Vagina (tissue), 2 donors: ENCODE data around the gene MS4A6E.

ENCODE experiments used
- POLR2A ChIP-seq, 2 donors: fragments of 450-650 bp; IDR thresholded peaks; one replicate each; pipeline ENCODE4 v1.6.1; 2017; ENCODE audit warnings: antibody characterized with exemption in 2 of 2, mild to moderate bottlenecking in 2 of 2, moderate library complexity in 2 of 2
- POLR2AphosphoS5 ChIP-seq, 2 donors: sonication (generic); formaldehyde crosslinking; IDR thresholded peaks; one replicate each; pipeline ENCODE4 v1.9.0; 2017; ENCODE audit warnings: antibody characterized with exemption in 2 of 2, mild to moderate bottlenecking in 2 of 2, low read depth in 1 of 2; ENCODE audit not compliant: insufficient read depth in 1 of 2
- TF ChIP-seq, protein P1 (sequence below), 3 experiments: fragments of 450-650 bp in 2 of 3; fragments of 200-600 bp in 1 of 3; sonication (generic) in 1 of 3; IDR thresholded peaks; one replicate each; pipeline ENCODE4 v1.5.1; 2017 to 2019; ENCODE audit warnings: antibody characterized with exemption in 3 of 3, mild to moderate bottlenecking in 2 of 3, moderate library complexity in 2 of 3

DNA sequence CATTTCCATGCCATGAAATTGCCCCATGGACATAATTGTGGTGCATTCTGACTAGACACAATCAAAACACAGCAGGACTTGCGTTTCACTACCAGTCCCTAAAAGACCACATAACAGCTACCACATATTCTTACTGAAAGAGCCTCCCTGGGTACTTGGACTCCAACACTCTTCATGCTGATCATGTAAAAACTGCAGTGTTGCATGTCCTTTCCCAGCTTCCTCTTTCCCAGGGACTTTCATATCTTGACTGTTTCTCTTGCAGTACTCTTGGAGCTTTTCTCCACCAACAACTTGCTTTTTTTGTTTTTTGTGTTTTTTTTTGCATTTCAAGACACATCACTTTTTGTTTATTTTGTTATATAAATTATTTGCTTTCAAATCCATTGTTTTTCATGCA, 22.9 kb downstream of the MS4A6E start:
- TF ChIP-seq POLR2AphosphoS5 (IDR thresholded peaks at IDR 0.05; ENCODE audit: insufficient read depth in 1 of 2, low read depth in 1 of 2) (no peak), POLR2A (IDR thresholded peaks at IDR 0.05) (no peak)
- TF ChIP-seq, protein P1, sequence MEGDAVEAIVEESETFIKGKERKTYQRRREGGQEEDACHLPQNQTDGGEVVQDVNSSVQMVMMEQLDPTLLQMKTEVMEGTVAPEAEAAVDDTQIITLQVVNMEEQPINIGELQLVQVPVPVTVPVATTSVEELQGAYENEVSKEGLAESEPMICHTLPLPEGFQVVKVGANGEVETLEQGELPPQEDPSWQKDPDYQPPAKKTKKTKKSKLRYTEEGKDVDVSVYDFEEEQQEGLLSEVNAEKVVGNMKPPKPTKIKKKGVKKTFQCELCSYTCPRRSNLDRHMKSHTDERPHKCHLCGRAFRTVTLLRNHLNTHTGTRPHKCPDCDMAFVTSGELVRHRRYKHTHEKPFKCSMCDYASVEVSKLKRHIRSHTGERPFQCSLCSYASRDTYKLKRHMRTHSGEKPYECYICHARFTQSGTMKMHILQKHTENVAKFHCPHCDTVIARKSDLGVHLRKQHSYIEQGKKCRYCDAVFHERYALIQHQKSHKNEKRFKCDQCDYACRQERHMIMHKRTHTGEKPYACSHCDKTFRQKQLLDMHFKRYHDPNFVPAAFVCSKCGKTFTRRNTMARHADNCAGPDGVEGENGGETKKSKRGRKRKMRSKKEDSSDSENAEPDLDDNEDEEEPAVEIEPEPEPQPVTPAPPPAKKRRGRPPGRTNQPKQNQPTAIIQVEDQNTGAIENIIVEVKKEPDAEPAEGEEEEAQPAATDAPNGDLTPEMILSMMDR (IDR thresholded peaks at IDR 0.05): no peak
